Stimulated activated CD4-positive, alpha-beta T cell treated with anti-CD3 and anti-CD28 coated beads, Interleukin-2, amount 100 ng/mL, for 24 hours (primary cell): ENCODE results near the gene SHROOM3.

Source experiments
- DNase-seq, 2 donors: peaks; one replicate each; pipeline ENCODE4 v3.0.0-alpha.2; 2020

Gene SHROOM3

DNA sequence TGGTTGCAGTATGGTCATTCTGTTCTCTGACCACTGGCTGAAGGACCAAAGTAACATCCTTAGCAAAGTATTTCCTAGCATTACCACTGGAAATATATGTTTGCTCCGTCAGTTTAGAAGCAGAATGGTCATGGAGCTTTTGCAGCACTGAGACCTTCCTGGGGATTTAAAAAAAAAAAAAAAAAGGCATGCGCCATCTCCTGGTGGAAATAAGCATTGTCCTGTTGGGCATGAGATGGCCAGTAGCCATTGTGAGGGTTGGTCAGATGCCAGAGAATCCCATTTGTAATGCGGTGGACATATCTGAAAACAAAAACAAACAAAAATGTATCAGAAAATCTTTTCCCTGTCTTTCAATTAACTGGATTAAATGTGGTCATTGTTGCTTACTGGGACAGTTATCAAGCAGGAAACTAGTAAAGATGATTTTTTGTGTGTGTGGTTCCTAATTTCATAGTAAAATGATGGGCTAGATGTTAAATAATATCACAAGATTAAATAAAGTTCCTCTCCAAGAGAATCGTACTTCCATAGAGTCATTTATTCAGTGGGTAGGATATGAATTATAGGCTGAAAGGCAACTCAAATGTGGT is 323.4 kb downstream of the SHROOM3 start:
- DNase-seq = no peak

DNA sequence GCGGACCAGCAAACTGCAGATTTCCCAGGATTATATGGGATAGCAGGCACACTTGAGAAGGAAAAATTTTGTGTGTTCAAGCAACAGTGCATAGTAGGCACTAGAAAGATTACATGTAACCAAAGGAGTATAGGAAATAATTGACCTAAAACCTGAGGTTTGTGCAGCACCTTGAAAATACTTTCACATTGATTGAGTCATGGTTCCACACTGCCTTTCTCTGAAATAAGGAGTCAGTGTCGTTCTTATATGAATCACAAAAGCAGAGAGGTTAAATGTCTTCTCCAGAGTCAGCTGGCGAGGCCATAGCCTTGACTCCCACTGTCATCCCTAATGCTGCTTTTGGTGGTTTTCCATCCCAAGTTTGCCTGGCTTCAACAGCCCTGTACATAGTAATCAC is 324.0 kb downstream of the SHROOM3 start:
- DNase-seq = no peak

DNA sequence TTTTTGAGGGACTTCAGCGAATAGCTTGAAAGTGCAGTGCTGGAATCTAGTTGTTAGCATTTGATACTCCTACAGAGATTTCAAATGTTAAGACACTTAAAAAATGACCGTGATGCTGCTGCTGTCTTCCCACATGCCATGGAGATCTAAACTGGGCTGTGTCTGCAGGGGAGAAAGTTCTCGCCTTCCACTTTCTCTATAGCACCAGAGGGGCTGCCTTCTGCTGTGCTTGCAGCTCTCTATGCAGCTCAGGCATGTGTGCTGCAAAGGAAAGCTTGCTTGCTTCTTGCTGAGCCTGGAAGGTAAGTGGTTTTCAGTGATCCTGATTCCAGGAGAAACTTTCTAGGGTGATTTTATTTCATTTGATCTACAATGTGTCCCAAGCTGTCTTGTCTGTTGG is 325.2 kb downstream of the SHROOM3 start:
- no peak for DNase-seq

DNA sequence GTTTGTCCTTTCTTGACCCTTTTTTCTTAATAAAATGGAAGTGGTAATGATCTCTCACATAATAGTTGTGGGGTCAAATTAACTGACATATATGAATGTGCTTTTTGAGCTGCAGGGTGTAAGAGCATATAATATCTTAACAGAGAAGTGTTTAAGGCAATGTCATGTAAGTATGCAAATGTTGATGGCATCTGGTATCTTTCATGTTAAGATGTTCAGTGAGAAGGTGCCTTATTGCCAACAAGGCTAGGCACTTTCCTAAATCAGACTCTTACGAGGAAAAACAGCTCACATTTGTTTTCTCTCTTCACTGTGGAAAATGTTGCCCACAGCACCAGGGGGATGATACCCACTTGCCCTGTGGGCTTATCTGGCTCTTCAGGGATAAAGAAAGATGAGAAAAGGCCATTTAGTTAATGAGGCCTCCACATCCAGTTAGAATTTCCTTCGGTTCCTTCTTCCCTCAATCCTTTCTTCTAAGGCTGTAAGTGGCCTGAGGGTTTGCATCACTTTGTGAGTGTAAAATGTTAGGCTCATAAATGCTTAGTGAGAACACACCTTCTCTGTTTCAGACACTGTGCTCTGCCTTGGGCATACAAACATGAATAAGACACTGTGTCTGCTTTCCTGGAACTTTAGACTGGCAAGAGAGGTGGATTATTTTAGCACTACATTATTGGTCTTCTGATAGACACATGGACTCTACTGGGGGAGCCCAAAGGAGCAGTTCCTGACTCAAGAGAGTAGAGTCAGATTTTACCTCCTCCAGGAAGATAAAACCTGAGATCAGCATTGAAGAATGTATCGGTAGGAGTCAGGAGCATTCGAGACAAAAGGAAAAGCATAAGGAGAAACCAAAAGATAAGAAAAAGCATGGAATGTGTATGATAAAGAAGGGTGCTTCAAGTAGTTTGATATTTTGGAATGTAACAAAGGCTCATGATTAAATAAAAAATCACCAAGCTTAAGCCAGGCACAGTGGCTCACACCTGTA is 327.4 kb downstream of the SHROOM3 start:
- no peak for DNase-seq

DNA sequence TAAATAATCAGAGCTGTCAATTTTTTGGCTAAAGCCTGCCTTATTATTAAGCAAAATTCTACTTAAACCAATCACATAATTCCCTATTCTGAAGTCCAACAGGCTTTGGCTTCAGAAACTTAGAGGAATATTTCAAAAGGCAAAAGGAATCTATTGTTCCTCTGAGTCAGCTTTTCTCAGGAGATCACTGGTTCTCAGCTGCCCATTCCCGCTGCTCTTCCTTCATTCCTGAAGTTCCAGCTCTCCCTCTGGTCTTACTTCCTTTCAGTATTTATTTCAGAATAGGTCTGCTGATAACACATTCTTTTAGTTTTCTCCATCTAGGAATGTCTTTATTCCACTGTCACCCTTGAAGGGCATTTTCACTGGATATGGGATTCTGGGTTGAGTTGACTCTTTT is 329.2 kb downstream of the SHROOM3 start:
- DNase-seq = no peak

DNA sequence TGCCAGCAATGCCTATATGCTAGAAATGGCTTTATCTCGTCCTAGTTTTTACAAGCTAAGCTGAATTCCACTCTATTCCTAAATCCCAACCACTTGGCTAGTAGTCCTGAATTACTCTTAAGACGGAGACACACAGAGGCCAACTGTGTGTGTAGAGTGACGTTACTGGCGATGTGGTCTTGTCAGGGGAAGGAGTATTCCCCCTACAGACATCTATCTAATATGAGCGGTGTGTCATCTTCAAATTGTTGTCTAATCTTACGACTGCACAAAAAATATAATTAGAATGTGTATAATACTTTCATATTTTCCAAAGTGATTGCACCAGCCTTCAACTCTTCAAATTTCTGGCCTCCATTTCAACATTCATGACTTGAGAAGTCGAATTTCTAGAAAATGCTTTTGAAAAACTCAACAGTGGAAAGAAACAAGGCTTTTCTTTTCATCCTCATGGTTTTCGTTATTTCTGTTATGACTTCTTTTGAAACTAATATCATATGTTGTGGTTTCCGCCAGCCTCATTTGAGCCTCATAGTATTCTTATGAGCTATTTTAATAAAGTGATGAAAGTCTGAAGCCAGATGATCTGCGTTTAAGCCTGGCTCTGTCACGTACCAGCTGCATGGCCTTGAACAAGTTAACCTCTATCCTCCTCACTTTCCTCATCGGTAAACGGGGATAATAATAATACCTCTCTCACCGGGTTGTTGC is 330.6 kb downstream of the SHROOM3 start:
- DNase-seq = no peak

DNA sequence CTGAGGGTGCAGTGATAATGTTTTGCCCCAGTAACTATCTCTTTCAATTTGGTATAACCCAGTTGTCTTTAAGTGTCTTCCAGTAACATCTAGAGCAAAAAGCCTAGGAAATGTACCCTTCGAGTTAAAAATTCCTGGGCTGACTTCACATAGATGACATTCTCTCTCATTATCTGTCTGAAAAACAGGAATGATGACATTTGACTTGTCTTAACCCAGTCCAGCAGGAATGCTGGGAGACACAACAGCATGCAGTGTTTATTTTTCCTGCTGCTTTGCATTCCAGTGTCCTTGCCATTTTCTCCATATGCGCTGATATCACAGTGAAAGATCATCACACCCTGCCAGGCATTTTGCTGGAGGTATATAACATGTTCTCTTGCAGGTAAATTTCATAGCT is 333.0 kb downstream of the SHROOM3 start:
- DNase-seq = no peak

DNA sequence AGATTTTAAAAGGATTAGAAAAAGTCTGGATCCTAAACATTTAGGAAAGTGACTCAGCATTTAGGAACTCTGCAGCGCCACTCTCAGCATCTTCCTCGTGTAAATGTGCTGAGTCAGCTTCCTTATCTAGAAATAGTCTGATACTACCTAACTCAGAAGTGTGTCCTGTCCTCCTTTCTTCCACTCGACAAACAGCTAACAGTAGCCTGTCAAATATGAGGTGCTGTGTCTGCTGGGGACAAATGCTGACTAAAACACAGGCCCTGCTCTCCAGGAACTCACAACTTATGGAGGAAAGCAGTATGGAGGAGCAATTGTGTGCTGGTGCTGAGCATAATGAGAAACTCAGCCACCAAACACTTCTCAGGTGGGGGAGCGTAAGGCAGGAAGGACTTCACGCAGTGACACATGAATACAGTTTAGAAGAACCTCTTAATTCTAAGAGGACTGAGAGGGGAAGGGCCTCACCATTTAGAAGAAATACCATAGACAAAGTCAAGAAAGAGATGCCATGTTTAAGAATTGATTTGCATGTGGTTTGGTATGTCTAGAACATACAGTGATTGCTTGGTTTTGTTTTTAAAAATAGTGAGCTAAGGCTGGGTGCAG is 337.6 kb downstream of the SHROOM3 start:
- DNase-seq = no peak

DNA sequence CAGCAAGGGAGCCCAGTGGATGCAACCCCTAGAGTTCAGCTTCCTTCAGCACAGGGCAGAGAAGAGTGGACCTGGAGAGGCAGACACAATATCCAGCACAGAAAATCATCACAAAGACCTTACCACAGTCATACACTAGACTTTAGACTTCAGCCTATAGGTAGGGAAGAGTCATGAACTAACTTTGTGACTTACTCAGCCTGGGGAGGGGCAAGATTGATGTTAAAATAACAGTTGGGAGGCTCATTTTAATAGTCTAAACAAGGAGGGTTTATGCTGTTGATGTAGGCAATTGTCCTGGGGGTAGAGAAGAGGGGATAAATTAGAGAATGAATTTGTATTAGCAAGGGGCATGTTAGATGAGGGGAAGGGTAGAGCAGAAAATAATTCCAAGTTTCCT is 338.7 kb downstream of the SHROOM3 start:
- no peak for DNase-seq

DNA sequence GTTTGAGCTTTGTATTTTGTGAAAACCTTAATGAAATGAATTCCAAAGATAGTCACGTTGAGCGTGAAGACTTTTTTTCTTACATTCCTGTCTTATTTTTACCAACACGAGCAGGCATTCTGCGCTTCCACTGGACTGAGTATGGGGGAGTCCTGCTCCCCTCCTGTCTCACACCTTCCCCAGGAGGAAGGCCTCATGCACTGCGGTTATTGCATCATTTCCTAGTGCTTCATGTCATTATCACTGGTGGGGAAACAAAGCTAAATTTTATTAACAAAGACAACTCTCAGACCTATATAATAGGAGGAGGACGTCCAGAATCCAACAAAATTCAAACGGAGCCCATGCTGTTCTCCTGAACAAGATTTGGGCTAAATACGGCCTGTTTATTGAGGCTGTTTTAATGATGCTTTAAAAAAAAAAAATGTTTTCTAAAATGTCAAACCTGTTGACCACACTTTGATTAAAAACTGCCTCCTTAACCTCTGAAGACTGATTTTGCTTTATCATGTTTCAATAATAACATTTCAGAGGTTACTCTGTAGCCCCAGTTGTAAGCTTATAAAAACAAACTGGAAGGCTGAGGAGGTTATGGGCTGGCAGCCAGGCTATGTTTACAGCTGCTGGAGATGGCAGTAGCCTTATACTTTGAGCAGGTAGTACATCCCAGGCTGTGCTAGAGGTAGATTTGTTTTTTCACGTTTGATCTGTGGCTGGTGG is 344.9 kb downstream of the SHROOM3 start:
- no peak for DNase-seq

DNA sequence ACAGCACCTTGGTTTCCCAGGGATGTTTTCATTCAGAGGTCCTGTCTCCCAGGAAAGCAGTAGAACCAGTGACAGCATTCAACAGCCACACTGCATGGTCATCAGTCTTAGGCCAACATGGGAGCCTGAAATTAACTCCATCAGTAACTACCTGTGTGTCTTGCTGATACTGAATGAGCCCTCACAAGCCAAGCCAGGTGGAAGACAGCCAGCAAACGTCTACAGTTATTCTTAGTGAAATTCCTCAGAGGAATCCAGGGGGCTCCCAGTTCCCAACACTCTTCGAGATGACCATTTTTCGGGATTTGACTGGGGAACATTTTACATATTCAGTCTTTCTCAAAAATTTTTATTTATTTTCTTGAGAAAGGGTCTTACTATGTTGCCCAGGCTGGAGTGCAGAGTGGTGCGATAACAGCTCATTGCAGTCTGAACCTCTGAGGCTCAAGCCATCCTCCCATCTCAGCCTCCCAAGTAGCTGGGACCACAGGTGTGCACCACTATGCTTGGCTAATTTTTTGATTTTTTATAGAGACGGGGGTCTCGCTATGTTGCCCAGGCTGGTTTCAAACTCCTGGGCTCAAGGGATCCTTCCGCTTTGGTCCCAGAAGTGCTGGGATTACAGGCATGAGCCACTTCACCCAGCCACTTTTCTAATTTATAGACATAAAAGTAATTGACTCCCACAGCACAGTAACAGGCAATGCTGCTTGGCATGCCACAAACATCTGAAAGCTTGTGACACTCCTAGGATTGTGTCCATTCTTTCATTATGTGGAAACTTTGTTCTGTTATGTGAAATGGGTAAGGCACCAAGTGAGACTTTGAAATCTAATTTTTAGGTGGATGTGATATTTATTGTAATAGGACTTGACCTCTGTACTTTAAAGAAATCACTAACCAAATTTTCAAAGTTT is 346.0 kb downstream of the SHROOM3 start:
- DNase-seq = no peak

DNA sequence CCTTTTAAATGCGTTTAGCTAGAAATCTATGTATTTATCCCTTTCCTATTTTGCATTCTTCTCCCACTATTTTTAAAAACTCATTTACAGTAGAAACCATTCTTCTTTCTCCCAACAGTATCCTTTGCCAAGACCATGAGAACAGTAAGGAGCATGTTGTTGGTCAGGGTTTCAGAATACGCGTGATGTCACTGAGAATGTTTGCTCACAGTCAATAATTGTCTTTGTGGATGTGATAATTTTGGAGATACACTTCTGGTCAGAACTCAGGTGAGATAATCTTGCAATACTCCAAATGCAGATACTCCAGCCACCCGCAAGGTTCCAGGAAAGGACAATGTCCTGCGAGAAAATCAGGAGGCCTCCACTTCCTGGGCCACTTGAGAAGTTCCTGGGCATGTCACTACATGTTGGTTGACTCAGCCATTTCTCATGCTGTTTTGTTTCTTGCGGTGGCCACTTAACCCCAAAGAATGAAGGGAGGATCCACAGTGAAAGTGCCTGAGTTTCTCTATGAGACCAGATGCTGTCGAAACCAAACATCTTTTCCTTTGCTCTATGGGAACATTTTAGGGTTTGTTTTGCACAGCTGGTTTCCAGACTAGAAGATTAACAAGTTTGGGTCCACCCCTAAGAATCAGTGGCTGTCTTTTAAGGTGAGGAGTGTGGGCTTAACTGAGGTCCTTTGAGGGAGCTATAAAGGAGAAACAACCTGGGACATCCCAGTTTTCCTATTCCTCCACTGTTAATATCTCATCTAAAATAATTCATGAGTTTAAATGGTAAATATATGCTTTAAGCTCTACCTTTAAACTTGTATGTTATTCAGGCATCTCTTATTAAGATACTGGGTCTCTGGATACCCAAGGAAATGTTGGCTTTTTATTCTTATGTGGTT is 346.9 kb downstream of the SHROOM3 start:
- DNase-seq = no peak

DNA sequence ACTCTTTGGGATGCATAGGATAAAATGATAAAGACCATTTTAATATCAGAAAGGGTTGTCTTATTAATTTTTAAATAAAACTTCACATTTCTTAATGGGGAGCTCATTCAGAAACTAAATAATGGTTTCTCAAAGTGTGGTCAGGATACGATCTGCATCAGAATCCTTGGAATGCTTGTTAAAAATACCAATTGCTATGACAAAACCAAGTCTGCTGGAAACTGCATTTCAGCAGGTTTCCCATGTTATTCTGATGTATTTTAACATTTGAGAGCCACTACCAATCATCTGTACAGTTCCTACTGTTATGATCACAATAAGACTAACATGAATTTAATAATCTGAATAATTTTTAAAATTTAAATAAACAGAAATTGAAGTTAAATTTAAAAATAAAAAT is 347.8 kb downstream of the SHROOM3 start:
- no peak for DNase-seq

DNA sequence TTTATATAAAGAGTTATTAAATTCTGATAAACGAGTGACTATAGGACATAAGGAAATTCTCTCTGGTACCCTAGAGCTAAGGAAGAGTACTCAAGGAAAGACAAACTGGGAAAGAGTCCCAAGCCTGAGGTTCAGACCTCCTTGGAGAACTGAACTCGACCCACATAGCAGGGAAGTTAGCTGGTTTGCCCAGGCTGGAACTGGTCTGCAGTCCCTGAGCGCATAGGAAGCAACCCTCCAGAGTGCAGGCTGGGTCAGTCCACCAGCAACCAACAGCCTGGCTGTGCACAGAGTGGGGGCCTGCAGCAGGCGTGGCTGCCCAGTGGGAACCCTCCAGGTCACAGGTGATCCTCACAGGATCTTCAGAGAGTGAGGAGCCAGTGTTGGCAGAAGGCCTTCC is 348.8 kb downstream of the SHROOM3 start:
- DNase-seq = no peak

DNA sequence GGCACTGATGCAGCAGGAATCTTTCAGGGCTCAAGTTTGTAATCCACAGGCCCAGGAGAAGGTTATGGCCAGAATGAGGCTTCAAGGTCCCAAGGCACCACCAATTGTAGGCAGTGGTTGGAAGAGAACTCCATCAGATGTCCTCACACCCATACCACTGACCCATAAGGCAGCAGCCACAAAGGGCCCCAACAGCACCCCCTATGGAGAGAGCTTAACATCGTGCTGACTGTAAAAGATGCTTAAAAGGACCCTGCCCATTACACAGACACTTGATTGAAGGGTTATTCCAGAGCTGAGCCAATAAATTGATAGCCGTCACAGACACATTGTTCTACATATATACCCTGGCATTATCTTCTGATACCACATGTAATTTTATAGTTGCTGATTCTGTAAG is 349.2 kb downstream of the SHROOM3 start:
- no peak for DNase-seq

DNA sequence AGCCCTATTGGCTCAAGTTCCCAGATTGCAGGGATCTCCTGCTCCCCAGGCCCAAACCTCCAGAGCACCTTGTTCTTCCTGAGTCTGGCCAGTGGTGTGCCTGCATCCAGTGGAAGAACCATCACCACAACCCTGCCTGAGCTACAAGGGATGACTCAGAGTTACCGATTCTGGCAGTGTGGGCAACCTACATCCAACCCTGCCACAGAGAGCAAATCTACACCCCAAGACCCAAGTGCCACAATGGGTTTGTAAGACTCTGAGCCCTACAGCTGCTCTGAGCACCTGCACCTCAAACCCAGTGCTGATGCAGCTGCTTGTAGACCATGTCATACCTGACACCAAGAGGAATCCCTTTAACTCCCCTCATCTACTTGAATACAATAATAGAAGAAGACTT is 352.9 kb downstream of the SHROOM3 start:
- no peak for DNase-seq

DNA sequence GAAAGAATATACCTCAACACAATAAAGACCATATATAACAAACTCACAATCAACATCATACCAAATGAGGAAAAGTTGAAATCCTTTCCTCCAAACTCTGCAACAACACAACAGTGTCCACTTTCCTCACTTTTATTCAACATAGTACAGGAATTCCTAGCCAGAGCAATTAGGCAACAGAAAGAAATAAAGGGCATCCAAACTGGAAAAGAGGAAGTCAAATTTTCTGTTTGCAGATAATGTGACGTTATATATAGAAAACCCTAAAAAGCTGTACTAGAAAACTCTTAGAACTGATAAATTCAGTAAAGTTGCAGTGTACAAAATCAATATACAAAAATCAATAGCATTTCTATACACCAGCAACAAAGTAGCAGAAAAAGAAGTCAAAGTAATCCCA is 355.3 kb downstream of the SHROOM3 start:
- DNase-seq = no peak

DNA sequence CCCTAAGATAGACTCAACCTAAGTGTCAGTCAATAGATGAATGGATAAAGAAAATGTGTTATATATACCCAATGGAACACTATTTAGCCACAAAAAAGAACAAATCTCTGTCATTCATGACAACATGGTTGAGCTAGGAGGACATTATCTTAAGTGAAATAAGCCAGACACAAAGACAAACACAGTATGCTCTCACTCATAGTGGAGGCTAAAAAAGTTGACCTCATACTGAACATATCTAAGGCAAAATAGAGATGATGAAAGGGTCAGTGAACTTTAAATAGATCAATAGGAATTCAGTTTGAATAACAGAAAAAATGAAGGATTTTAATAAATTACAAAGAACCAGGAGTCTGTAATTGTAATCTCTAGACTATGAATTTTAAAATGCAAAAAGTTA is 356.4 kb downstream of the SHROOM3 start:
- DNase-seq = no peak

DNA sequence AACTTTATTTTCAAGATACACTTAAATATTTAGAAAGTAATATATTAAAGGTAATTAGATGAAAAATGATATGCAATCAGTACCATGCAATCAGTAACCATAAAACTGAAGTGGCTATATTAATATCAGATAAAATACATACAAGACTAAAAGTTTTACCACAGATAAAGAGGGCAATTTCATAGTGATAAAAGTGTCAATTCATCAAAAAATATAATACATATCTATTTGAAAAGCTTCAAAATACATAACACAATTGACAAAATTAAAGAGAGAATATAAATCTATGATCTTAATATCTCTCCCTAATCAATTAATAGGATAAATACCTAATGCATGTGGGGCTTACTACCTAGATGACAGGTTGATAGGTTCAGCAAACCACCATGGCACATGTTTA is 357.4 kb downstream of the SHROOM3 start:
- no peak for DNase-seq

DNA sequence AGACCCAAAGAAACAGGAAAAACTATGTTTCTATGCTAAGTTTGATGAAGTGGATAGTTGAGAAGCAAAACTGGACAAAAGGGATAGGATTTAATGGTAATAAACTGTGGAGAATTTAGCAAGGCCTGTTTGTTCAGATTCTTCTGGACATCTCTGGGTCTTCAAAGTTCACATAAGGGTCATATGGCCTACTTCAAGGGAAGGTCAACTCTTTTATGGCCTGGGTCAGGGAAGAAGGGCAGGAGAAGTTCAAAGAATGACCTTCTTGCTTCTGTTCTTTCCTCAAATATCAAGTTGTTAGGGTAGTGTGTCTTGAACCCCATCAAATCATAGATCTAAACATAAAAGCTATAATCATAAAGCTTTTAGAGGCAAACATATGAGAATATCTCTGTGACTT is 360.2 kb downstream of the SHROOM3 start:
- DNase-seq = no peak

DNA sequence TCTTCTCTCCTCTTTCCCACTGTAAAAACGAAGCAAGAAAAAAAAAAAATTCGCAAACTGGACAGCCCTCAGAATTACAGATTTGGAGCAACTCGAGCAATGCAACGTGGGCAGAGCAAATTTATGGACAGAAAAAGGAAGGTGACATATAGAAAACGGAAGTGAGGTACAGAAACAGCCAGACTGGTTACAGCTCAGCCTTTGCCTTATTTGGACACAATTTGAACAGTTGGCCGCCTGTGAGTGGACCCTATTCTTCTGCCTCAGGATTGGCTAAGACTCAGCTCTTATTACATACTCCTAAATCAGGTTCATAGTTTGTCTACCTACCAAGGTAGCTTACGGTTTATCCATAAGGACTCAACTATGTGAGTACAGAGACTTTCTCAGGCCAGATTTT is 364.1 kb downstream of the SHROOM3 start:
- no peak for DNase-seq
